Caco-2 (cell line): ENCODE results near the gene ADGRF3. TPM values are rescaled to one million over a fixed set of nuclear protein-coding genes. Genes with fewer than 3 reads are reported as not detected.

ENCODE experiments used
- BruUV-seq: library from RNA; stranded (reverse); fragments of 400-500 nt; replicated peaks from 2 replicates; lab custom pipeline; 2021; lab: Mats Ljungman, UMichigan
- CTCF ChIA-PET: fragments of 300-600 bp; sonication (Branson Sonifier 250); formaldehyde crosslinking; loops from one replicate; lab custom pipeline; 2022; ENCODE audit warnings: antibody characterized with exemption; lab: Charles Lee
- POLR2A ChIA-PET: fragments of 300-600 bp; sonication (Branson Sonifier 250); formaldehyde crosslinking; loops from one replicate; lab custom pipeline; 2022; ENCODE audit warnings: antibody characterized with exemption; lab: Charles Lee
- DNase-seq, 2 experiments: peaks; one replicate each; pipeline versions ENCODE4 v3.0.0 to v3.0.0-alpha.2; 2020 to 2022
- H3K27me3 ChIP-seq: replicated peaks from 2 replicates; pipeline ENCODE4 v1.6.0; 2011; ENCODE audit warnings: low read length; ENCODE audit not compliant: control insufficient read depth, insufficient read depth
- H3K36me3 ChIP-seq: 2 replicates; pipeline ENCODE4 v1.5.1; 2011; ENCODE audit warnings: low read length; ENCODE audit not compliant: control insufficient read depth, insufficient read depth
- H3K4me1 ChIP-seq: fragments of 250-450 bp; sonication (Bioruptor Pico); 2 replicates; pipeline ENCODE4 v1.5.1; 2020; ENCODE audit warnings: mild to moderate bottlenecking
- H3K4me3 ChIP-seq: 2 replicates; pipeline ENCODE4 v1.5.1; 2011; ENCODE audit warnings: low read depth, mild to moderate bottlenecking, control low read depth, low read length
- H3K9me3 ChIP-seq: fragments of 250-450 bp; sonication (Bioruptor Pico); 2 replicates; pipeline ENCODE4 v1.5.1; 2020; ENCODE audit warnings: mild to moderate bottlenecking, moderate library complexity
- H3K27ac Mint-ChIP-seq: one replicate; pipeline ENCODE4 v1.8.0; 2022; ENCODE audit warnings: mixed read lengths; ENCODE audit not compliant: unreplicated experiment
- H3K27me3 Mint-ChIP-seq: one replicate; pipeline ENCODE4 v1.8.0; 2022; ENCODE audit warnings: mixed read lengths; ENCODE audit not compliant: insufficient read depth, unreplicated experiment
- H3K36me3 Mint-ChIP-seq: one replicate; pipeline ENCODE4 v1.8.0; 2022; ENCODE audit warnings: mild to moderate bottlenecking, mixed read lengths; ENCODE audit not compliant: insufficient read depth, unreplicated experiment
- H3K4me1 Mint-ChIP-seq: one replicate; pipeline ENCODE4 v1.8.0; 2022; ENCODE audit warnings: low read depth, mixed read lengths; ENCODE audit not compliant: unreplicated experiment
- H3K4me3 Mint-ChIP-seq: one replicate; pipeline ENCODE4 v1.8.0; 2022; ENCODE audit warnings: mild to moderate bottlenecking, moderate library complexity, mixed read lengths; ENCODE audit not compliant: unreplicated experiment
- H3K9me3 Mint-ChIP-seq: one replicate; pipeline ENCODE4 v1.8.0; 2022; ENCODE audit warnings: mixed read lengths; ENCODE audit not compliant: unreplicated experiment
- CTCF ChIP-seq, 2 experiments: fragments of 200-600 bp in 1 of 2; IDR thresholded peaks; 1 replicate in 1 of 2; 2 replicates in 1 of 2; pipeline versions ENCODE4 v1.5.1 to v1.8.0; 2011 to 2022; ENCODE audit warnings: antibody characterized with exemption in 1 of 2, control low read depth in 1 of 2, inconsistent platforms in 1 of 2, low read depth in 1 of 2, low read length in 1 of 2, mild to moderate bottlenecking in 1 of 2, moderate library complexity in 1 of 2; ENCODE audit not compliant: insufficient read depth in 1 of 2, severe bottlenecking in 1 of 2, unreplicated experiment in 1 of 2
- intact Hi-C: fragments of 100-400 bp; cut with micrococcal nuclease; formaldehyde crosslinking; loops from one replicate; pipeline ENCODE4 v1.10.0; 2022; ENCODE audit not compliant: unreplicated experiment
- total RNA-seq: library from RNA; stranded (reverse); gene quantifications from 2 replicates; pipeline ENCODE4 v1.2.3, GENCODE V29; 2022

The ADGRF3 gene
- total RNA-seq, 1 experiment from 2014 or later = 0.18 TPM

GRCh38 chr2:26366957-26367356 lies 20.4 kb upstream of the ADGRF3 start:
- H3K36me3 ChIP-seq = peaks cover 2% of the 10 kb centered on the region; the same call in 1 of the 2 replicates

GRCh38 chr2:26364669-26365068 lies 18.1 kb upstream of the ADGRF3 start:
- Mint-ChIP-seq H3K36me3 (peaks cover 42% of the 10 kb centered on the region), H3K4me3 (no peak overlapping the region), H3K9me3 (peaks cover 7% of the 10 kb centered on the region), H3K27me3 (no peaks in the 10 kb centered on the region), H3K4me1 (peaks cover 19% of the 10 kb centered on the region), H3K27ac (no peak overlapping the region)
- peaks cover 2% of the 10 kb centered on the region; the same call in 1 of the 2 replicates for H3K36me3 ChIP-seq
- peaks cover 12% of the 10 kb centered on the region for H3K4me1 ChIP-seq
- no peaks in the 10 kb centered on the region for H3K9me3 ChIP-seq
- ChIA-PET POLR2A (no interaction called here), CTCF (no interaction called here)
- BruUV-seq = no TSS peak
- H3K4me3 ChIP-seq = no peak overlapping the region
- intact Hi-C loops = no loop called here
- no peak for DNase-seq
- H3K27me3 ChIP-seq = no peaks in the 10 kb centered on the region
- no peak for TF ChIP-seq CTCF (IDR thresholded peaks at IDR 0.05; ENCODE audit: insufficient read depth in 1 of 2, low read depth in 1 of 2, low read length in 1 of 2, severe bottlenecking in 1 of 2, unreplicated experiment in 1 of 2)

More at GRCh38 chr2:26366957-26367356, 20.4 kb upstream of the ADGRF3 start:
- CTCF ChIA-PET = no interaction called here
- no peaks in the 10 kb centered on the region for H3K27me3 ChIP-seq
- no TSS peak for BruUV-seq
- POLR2A ChIA-PET = no interaction called here
- TF ChIP-seq CTCF (IDR thresholded peaks at IDR 0.05; ENCODE audit: insufficient read depth in 1 of 2, low read depth in 1 of 2, low read length in 1 of 2, severe bottlenecking in 1 of 2, unreplicated experiment in 1 of 2) = no peak
- intact Hi-C loops = no loop called here
- H3K4me1 Mint-ChIP-seq = peaks cover 20% of the 10 kb centered on the region
- no peak overlapping the region for H3K4me3 Mint-ChIP-seq
- no peaks in the 10 kb centered on the region for H3K9me3 ChIP-seq
- peaks cover 12% of the 10 kb centered on the region for H3K4me1 ChIP-seq
- H3K36me3 Mint-ChIP-seq = peaks cover 45% of the 10 kb centered on the region
- H3K9me3 Mint-ChIP-seq = peaks cover 9% of the 10 kb centered on the region
- H3K27me3 Mint-ChIP-seq = no peaks in the 10 kb centered on the region
- H3K4me3 ChIP-seq = no peak overlapping the region
- no peak overlapping the region for H3K27ac Mint-ChIP-seq
- no peak for DNase-seq

GRCh38 chr2:26363958-26364357 lies 17.4 kb upstream of the ADGRF3 start:
- Mint-ChIP-seq H3K27ac (no peak overlapping the region), H3K4me1 (peaks cover 20% of the 10 kb centered on the region), H3K4me3 (no peak overlapping the region), H3K9me3 (peaks cover under 1% of the 10 kb centered on the region), H3K36me3 (peaks cover 35% of the 10 kb centered on the region), H3K27me3 (no peaks in the 10 kb centered on the region)
- no TSS peak for BruUV-seq
- H3K27me3 ChIP-seq = no peaks in the 10 kb centered on the region
- ChIA-PET POLR2A (no interaction called here), CTCF (no interaction called here)
- DNase-seq = no peak
- intact Hi-C loops = no loop called here
- H3K9me3 ChIP-seq = no peaks in the 10 kb centered on the region
- H3K36me3 ChIP-seq = peaks cover 2% of the 10 kb centered on the region; the same call in 1 of the 2 replicates
- no peak overlapping the region for H3K4me3 ChIP-seq
- TF ChIP-seq CTCF (IDR thresholded peaks at IDR 0.05; ENCODE audit: insufficient read depth in 1 of 2, low read depth in 1 of 2, low read length in 1 of 2, severe bottlenecking in 1 of 2, unreplicated experiment in 1 of 2) = no peak
- peaks cover 12% of the 10 kb centered on the region for H3K4me1 ChIP-seq
